B cell (primary cell): ENCODE measurements around the gene KAT8. TPM values are rescaled to one million over a fixed set of nuclear protein-coding genes. Genes with fewer than 3 reads are reported as not detected.

ENCODE experiments used
- ATAC-seq: fragments of 200-7000 bp; cut with Tn5 transposase; one replicate; pipeline ENCODE4 v1.10.0; 2021; ENCODE audit warnings: low read depth, mild to moderate bottlenecking, moderate number of reproducible peaks, moderate library complexity
- CTCF ChIA-PET: fragments of 350-600 bp; sonication (Branson Sonifier 250); formaldehyde crosslinking; loops from one replicate; lab custom pipeline; 2021; ENCODE audit warnings: antibody characterized with exemption, inconsistent platforms; lab: Charles Lee
- POLR2A ChIA-PET: fragments of 350-600 bp; sonication (Branson Sonifier 250); formaldehyde crosslinking; loops from one replicate; lab custom pipeline; 2021; ENCODE audit warnings: antibody characterized with exemption; lab: Charles Lee
- DNase-seq: peaks from one replicate; pipeline ENCODE4 v3.0.0; 2013
- H2AFZ ChIP-seq: 2 replicates; pipeline ENCODE4 v1.6.1; 2012; ENCODE audit warnings: mild to moderate bottlenecking, low read depth, low read length; ENCODE audit not compliant: insufficient read depth, poor library complexity, severe bottlenecking
- H3K27ac ChIP-seq, 2 donors: 1 replicate in 1 of 2; 2 replicates in 1 of 2; pipeline ENCODE4 v1.5.1; 2012 to 2013; ENCODE audit warnings: low read length in 2 of 2, mild to moderate bottlenecking in 2 of 2, moderate library complexity in 1 of 2
- H3K27me3 ChIP-seq, 4 experiments: fragments of 200-600 bp in 1 of 4; sonication (generic) in 1 of 4; replicated peaks in 1 of 4; 1 replicate in 2 of 4; 2 replicates in 2 of 4; pipeline versions ENCODE4 v1.6.1 to v1.7.0; 2013 to 2016; ENCODE audit warnings: low read length in 3 of 4, mild to moderate bottlenecking in 2 of 4, mixed read lengths in 1 of 4, moderate library complexity in 1 of 4; ENCODE audit not compliant: insufficient read depth in 4 of 4, control insufficient read depth in 3 of 4; ENCODE audit errors: control extremely low read depth in 1 of 4
- H3K36me3 ChIP-seq, 2 experiments: replicated peaks in 1 of 2; 1 replicate in 1 of 2; 2 replicates in 1 of 2; pipeline versions ENCODE4 v1.6.1 to v1.7.1; 2013; ENCODE audit warnings: low read length in 1 of 2; ENCODE audit not compliant: insufficient read depth in 2 of 2, control insufficient read depth in 1 of 2; ENCODE audit errors: control extremely low read depth in 1 of 2, extremely low read depth in 1 of 2
- H3K4me1 ChIP-seq, 2 donors: fragments of 200-600 bp in 1 of 2; sonication (generic) in 1 of 2; 1 replicate in 1 of 2; 2 replicates in 1 of 2; pipeline versions ENCODE4 v1.5.1 to v1.6.1; 2013 to 2017; ENCODE audit warnings: low read length in 2 of 2; ENCODE audit not compliant: control insufficient read depth in 2 of 2, insufficient read depth in 2 of 2
- H3K4me2 ChIP-seq: replicated peaks from 2 replicates; pipeline ENCODE3; 2012; ENCODE audit warnings: mild to moderate bottlenecking, low read depth, low read length; ENCODE audit not compliant: poor library complexity, severe bottlenecking
- H3K4me3 ChIP-seq, 5 experiments: fragments of 200-600 bp in 1 of 5; sonication (generic) in 1 of 5; 1 replicate in 3 of 5; 2 replicates in 2 of 5; pipeline versions ENCODE4 v1.5.1 to v1.7.0; 2011 to 2016; ENCODE audit warnings: low read length in 4 of 5, mild to moderate bottlenecking in 4 of 5, low read depth in 2 of 5, control low read depth in 1 of 5, moderate library complexity in 1 of 5; ENCODE audit not compliant: insufficient read depth in 1 of 5; ENCODE audit errors: control extremely low read depth in 1 of 5, extremely low read depth in 1 of 5
- H3K79me2 ChIP-seq: fragments of 200-600 bp; sonication (generic); one replicate; pipeline ENCODE4 v1.6.0; 2016; ENCODE audit warnings: low read length; ENCODE audit not compliant: control insufficient read depth, insufficient read depth
- H3K9ac ChIP-seq: fragments of 200-600 bp; sonication (generic); 2 replicates; pipeline ENCODE4 v1.6.1; 2017; ENCODE audit warnings: mild to moderate bottlenecking, low read length, moderate library complexity
- H3K9me3 ChIP-seq, 3 donors: one replicate each; pipeline versions ENCODE4 v1.6.1 to v1.7.1; 2013; ENCODE audit warnings: low read length in 2 of 3; ENCODE audit not compliant: control insufficient read depth in 2 of 3, insufficient read depth in 1 of 3; ENCODE audit errors: control extremely low read depth in 1 of 3
- H4K20me1 ChIP-seq: 2 replicates; pipeline ENCODE4 v1.6.0; 2012; ENCODE audit warnings: mild to moderate bottlenecking, low read length; ENCODE audit not compliant: insufficient read depth, control insufficient read depth, poor library complexity, severe bottlenecking
- H3K27ac Mint-ChIP-seq: one replicate; pipeline ENCODE4 v1.8.0; 2021; ENCODE audit warnings: mixed read lengths
- H3K27me3 Mint-ChIP-seq: one replicate; pipeline ENCODE4 v1.8.0; 2021; ENCODE audit warnings: mixed read lengths
- H3K4me1 Mint-ChIP-seq: one replicate; pipeline ENCODE4 v1.8.0; 2021; ENCODE audit warnings: mixed read lengths
- H3K4me3 Mint-ChIP-seq: one replicate; pipeline ENCODE4 v1.8.0; 2021; ENCODE audit warnings: mixed read lengths
- H3K9me3 Mint-ChIP-seq: one replicate; pipeline ENCODE4 v1.8.0; 2022; ENCODE audit warnings: mixed read lengths; ENCODE audit not compliant: insufficient read depth
- CTCF ChIP-seq: fragments of 200-600 bp; IDR thresholded peaks from one replicate; pipeline ENCODE4 v1.8.0; 2022; ENCODE audit warnings: antibody characterized with exemption, mild to moderate bottlenecking
- EZH2 ChIP-seq: IDR thresholded peaks from 2 replicates; pipeline ENCODE4 v1.6.1; 2012; ENCODE audit warnings: borderline replicate concordance, low read depth, mild to moderate bottlenecking, moderate library complexity, low read length; ENCODE audit not compliant: insufficient read depth, poor library complexity, severe bottlenecking
- WGBS: methylation state at CpG from one replicate; pipeline ENCODE4 v1.1.5; 2013; ENCODE audit warnings: missing lambda C conversion rate; ENCODE audit not compliant: insufficient coverage; 5-methylcytosine and 5-hydroxymethylcytosine counted together
- intact Hi-C: fragments of 100-400 bp; cut with micrococcal nuclease; formaldehyde crosslinking; loops from one replicate; pipeline ENCODE4 v1.10.0; 2022
- polyA plus RNA-seq: library from polyadenylated mRNA; depleted of rRNA; stranded (reverse); fragments of >200 nt; gene quantifications from 2 replicates; pipeline ENCODE4 v1.2.3, GENCODE V29; 2012
- total RNA-seq, 2 donors: library from RNA; stranded (reverse); fragments of 120-200 nt in 1 of 2; gene quantifications; 1 replicate in 1 of 2; 2 replicates in 1 of 2; pipeline versions ENCODE4 v1.2.3 to v1.2.4, GENCODE V29; 2013 to 2022

Gene KAT8
- total and polyA plus RNA-seq, 2 donors (not counting 1 experiment from before 2014, with no cell fraction given) = 100.0 to 102 TPM

- WGBS = 83% methylated on average over 12 of the region's 18 CpGs
- Histone ChIP-seq H2AFZ (no peak overlapping the region), H3K79me2 (no peaks in the 10 kb centered on the region), H3K27ac (no peak overlapping the region), H3K27me3 (no peaks in the 10 kb centered on the region), H3K9me3 (no peaks in the 10 kb centered on the region), H3K9ac (no peak overlapping the region), H3K4me1 (no peaks in the 10 kb centered on the region), H3K4me3 (no peak overlapping the region), H4K20me1 (no peaks in the 10 kb centered on the region), H3K36me3 (peaks cover 0 to 25% of the 10 kb centered on the region in 2 experiments), H3K4me2 (no peak overlapping the region)
- TF ChIP-seq EZH2 (no peak), CTCF (no peak)
- CTCF ChIA-PET = no interaction called here
- no peak overlapping the region for H3K4me3 Mint-ChIP-seq
- POLR2A ChIA-PET = interaction anchor here (0.5 kb wide), 2 partner anchors 14 to 1344 kb away, joined by 3 to 4 read pairs; partner anchors contain the start of gene KIF22
- ATAC-seq (no peak), DNase-seq (peak; percentile 4)
- intact Hi-C loops = no loop called here
- H3K27me3 Mint-ChIP-seq = no peaks in the 10 kb centered on the region
- H3K9me3 Mint-ChIP-seq = no peaks in the 10 kb centered on the region
- no peak overlapping the region for H3K27ac Mint-ChIP-seq
- H3K4me1 Mint-ChIP-seq = no peaks in the 10 kb centered on the region
Measured at GRCh38 chr16:31134625-31135534, 17.4 kb downstream of the KAT8 start.
